Suppressor macrophage (primary cell): Measurements from ENCODE around the gene NF1.

Experiments
- DNase-seq, 4 experiments: peaks; one replicate each; pipeline ENCODE4 v3.0.0-alpha.2; 2020 to 2022

Gene NF1

DNA sequence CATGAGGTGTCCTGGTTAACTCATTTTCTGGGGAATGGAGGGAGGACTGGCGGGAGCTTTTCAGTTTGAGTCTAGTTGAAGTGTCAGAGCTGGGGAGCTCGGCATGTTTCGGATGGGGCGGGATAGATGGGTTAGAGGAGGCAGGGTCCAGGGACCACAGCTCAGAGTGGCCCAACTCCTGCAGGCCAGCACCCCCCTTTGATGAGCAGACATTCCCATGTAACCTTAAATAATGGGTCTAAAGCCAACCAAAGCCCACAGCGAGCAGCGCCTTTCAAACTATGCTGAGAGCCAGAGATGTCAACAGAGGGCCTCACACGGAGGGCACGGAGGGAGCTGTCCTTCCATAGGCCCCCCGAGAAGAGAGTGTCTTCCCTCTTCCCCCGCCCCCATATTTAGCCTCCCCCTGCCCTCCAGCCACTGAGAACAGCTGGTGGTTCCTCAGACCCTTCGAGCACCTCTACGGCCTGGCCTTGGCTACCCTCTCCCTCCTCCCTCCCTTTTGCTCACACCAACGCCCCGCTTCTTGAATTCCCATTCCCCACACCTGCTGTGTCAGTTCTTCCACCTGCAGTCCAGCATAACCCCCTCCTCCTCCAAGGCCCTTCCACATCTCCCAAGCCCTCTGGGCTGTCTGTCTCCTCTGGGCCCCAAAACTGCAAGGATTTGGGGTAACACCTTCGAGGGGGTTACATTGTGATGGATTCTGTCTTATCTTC lies 318.5 kb downstream of the NF1 start:
- no peak for DNase-seq

DNA sequence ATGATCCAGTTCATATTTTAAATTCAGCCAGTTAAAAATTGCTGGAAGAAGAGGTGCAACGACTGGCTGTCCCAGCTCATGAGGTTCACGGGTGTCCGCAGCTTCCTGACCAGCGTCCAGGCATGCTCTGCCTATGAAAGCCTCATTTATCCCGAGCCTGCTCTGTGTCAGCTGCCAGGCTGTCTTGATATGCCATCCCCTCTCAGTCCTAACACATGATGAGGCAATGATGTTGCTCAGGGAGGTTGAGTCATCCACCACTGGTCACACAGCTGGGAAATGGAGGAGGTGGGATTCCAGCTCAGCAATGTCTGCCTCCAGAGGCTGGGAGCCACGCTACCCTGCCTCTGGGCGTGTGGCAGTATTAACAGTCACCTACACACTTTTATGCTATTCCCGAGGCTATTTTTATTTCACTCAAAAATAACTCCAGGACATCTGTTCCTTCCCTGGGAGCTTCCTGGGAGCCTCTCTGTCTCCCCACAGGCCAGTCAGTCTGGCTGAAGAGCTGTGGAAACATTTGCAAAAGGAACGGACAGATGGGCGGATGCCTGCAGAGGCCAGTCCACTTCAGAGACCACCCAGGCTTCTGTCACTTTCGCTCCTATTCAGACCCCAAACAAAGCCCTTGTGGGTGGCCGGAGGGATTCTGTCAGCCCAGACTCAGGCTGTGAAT lies 319.2 kb downstream of the NF1 start:
- DNase-seq, result peak; percentile 48 to 72 (median 64)

DNA sequence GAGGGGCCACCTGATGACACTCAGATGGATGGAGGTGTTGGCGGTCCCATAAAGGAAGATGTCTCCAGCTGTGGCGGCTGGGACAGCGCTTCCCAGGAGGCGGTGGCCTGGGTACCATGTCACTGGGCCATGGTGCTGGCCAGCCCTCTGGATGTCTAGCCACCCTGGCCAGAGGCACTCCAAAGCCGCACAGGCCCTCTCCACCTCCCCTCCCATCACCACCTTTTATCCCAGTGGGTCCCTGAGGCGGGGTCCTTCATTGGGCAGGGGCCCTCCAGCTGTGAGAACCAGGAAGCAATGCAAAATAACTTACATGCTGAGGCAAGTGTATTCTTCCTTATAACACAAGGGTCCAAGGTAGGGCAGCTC lies 319.8 kb downstream of the NF1 start:
- DNase-seq, result no peak

DNA sequence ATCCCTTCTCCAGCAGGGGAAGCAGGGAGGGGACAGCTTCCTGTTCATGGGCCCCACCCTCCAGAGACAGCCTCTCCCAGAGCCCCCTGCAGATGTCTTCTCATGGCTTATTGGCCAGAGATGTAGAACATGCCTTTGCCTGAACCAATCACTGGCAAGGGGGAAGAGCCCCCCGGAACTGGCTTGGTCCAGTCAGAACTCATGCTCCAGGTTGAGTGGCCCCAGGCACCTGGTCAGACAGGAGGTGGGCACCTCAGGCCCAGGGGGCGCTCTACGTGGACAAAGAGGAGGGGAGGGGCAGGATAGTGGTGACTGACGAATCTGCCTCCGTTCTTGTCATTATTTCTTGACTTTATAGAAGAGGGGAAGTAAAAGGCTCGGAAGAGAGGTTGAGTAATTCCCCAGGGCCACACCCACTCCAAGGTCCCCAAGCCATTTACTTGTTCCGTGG lies 320.3 kb downstream of the NF1 start:
- DNase-seq, result peak; percentile 67 to 85 (median 81)

DNA sequence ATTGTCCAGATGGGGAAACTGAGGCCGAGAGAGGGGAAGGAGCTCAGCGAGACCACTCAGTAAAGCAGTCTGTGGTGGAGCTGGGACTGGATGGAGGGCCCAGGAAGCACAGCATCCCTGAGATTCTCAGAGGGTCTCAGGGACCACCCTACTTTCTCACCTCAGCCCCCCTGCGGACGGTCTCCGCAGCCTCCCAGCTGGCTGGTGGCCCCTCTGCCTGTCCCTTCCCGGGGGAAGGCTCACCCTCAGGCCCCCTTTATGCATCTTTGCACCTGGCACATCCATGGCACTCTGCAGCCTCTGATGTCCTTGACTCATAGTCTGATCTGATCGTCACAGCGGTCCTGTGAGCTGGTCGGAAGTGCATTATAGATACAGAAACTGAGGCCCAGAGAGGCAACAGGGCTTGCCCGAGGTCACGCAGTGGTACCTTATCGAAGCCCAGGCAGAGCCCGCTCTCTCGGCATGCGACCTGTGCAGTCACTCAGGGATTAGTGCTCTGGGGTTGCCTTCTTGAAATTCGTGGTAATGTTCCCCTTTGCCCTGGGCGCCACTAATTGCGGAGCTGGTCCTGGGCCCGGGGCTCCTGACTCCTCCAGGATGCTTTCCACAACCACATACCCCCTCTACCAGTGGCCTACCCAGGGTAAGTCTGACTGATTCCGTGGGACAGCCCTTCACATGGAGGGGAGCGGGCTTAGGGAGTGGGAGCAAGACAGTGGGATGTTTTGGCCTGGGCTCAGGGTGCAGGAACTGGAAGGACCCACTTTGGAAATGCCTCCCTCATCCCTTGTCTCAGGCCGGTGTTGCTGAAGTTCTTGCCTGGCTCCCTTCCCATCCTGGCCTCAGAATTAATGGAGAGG lies 321.1 kb downstream of the NF1 start:
- no peak for DNase-seq

DNA sequence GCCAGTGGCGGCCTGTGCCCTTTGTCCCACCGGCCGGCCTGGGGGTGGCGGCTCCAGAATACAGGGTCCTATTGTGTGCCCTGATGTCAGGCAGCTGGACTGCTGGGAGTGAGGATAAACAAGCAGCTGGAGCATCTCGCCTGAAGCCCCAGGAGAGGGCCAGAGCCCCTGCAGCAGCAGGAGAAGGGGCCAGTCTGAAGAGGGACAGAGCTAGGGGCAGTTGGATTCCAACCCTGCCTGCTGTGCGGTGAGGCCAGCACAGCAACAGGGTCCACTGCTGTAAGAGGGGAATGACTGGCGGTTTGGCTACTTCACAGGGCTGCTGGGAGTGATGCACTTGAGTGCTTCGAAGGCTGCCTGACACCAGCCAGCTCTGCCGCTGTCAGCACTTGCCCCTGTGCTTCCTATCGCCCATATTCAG lies 321.7 kb downstream of the NF1 start:
- no peak for DNase-seq

DNA sequence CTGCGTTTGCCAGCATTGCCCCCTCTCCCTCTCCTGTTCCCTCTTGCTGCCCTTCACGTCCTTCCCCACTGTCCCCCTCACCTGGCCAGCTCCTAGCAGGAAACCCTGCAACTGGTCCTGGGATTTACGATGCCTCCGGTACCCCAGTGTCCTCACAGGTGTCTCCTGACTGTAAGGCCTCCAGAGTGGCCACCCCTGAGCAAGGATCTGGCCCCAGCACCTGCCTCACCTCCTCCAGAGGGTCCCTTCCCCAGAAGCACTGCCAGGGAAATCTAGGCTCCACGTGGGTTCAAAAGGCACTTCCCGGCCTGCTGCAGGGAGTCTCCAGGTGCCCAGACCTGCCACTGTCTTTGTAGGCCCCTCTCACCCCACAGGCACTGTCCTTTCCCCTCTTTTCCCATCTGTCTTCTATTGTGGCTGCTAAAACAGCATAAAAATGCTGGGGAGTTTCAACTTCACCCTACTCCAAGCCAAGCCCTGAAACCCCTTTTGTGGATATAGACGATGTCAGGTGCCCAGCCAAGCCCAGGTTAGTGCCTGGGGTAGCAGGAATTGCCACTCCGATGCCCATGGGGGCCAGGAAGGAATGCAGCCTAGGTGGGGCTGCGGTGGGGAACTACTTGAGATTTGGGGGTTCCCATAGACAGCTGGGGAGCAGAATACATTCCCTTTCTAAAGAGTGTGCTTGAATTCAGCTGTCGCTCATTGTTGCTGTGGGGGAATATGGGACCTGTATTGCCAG lies 322.4 kb downstream of the NF1 start:
- DNase-seq, result no peak

DNA sequence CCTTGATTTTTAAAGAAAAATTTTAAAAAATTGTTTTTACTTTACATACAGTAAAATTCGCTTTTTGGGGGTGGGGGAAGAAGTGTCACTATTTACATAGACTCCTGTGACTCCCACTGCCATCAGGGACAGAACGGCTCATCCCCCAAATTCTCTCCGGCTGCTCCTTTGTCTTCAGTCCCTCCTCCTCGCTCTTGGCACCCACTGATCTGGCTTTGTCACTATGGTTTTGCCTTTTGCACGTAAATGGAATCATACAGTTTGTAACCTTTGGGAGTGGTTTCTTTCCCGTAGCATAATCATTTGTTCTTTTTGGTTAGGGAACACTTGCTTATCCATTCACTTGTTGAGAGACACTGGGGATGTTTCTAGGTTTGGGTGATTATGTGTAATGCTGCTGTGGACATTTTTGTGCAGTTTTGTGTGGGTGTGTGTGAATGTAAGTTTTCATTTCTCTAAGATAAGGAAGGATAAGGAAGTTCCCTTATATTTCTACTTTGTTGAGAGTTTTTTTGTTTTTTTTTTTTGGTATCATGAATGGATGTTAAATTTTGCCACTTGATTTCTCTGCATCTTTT lies 324.1 kb downstream of the NF1 start:
- DNase-seq, result peak; percentile 22 to 59 (median 46)

DNA sequence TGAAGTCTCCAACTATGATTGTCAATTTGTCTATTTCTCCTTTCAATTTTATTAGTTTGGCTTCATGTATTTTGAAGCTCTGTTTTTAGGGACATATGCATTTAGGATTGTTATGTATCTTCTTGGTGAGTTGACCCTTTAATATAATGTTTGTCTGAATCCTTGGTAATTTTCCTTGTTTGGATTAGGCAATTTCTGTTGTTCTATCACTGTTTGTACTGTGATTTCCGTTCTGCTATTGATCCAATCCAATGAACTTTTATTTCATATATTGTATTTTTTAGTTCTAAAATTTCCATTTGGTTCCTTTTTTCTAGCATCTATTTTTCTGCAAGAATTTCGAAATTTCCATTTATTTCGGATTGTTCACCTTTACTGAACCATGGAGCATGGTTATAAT lies 327.7 kb downstream of the NF1 start:
- DNase-seq, result no peak

DNA sequence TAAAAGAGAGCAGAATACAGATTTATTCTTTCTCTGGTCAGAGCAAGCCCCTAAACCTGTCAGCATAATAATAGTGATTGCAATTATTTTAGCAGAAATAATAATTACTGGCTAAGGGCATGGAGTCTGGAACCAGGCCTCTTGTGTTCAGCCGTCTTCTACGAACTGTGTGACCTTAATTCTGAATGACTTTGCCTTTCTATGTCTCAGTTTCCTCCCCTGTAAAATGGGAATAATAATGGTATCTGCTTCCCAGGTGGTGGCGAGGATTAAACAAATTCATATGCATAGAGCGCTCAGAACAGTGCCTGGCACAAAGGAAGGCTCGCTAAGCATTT lies 330.1 kb downstream of the NF1 start:
- no peak for DNase-seq

DNA sequence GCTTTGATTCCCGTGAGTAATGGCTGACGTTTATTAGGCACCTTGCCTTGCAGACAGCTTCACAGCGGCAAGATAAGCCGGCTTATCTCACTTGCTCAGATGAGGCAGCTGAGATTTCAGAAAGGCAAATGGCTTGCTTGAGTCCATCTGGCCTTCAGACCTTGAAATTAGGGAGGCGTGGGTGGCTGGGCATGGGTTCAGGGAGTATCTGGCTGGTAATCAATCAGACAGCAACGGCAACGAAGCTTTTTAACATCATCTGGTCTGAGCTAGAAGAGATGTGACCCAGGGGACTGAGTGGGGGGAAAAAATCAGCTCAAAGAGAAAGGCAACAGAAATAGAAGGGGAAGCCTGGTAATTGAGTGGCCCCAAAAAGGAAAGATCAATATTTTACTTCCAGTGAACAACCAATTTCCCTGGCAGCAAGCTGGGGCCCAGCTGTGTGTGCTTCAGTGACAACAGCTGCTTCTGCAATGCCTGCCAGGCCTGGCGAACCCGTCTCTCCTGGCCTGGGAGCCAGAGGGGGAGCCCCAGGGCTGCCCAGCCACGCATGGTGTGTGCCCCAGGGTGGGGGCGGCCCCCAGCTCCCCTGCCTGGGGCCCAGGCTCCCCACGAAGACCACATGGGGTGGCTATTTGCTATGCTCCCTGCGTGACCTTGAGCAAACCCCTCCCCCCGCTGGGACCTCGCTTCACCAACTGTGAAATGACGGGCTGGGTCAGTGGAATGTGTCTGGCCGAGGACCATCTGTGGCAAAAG lies 330.7 kb downstream of the NF1 start:
- DNase-seq, result no peak
